ENCODE measurements around the gene ASIC2.

ASIC2 gene

GRCh38 chr17:33197342-33197741, 95.8 kb downstream of the ASIC2 start:
- TF ChIP-seq, protein P1, sequence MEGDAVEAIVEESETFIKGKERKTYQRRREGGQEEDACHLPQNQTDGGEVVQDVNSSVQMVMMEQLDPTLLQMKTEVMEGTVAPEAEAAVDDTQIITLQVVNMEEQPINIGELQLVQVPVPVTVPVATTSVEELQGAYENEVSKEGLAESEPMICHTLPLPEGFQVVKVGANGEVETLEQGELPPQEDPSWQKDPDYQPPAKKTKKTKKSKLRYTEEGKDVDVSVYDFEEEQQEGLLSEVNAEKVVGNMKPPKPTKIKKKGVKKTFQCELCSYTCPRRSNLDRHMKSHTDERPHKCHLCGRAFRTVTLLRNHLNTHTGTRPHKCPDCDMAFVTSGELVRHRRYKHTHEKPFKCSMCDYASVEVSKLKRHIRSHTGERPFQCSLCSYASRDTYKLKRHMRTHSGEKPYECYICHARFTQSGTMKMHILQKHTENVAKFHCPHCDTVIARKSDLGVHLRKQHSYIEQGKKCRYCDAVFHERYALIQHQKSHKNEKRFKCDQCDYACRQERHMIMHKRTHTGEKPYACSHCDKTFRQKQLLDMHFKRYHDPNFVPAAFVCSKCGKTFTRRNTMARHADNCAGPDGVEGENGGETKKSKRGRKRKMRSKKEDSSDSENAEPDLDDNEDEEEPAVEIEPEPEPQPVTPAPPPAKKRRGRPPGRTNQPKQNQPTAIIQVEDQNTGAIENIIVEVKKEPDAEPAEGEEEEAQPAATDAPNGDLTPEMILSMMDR (IDR thresholded peaks at IDR 0.05; ENCODE audit: control insufficient read depth, extremely low read depth, insufficient read depth): no peak
- DNase-seq (ENCODE audit: low read depth): no peak
- H3K4me3 ChIP-seq (ENCODE audit: low read depth, low read length): no peak overlapping the region

GRCh38 chr17:33196883-33197282, 96.2 kb downstream of the ASIC2 start:
- no peak for DNase-seq (ENCODE audit: low read depth)
- TF ChIP-seq, protein P1 (IDR thresholded peaks at IDR 0.05; ENCODE audit: control insufficient read depth, extremely low read depth, insufficient read depth): no peak

GRCh38 chr17:33192951-33193911, 99.9 kb downstream of the ASIC2 start:
- TF ChIP-seq, protein P1 (IDR thresholded peaks at IDR 0.05; ENCODE audit: control insufficient read depth, extremely low read depth, insufficient read depth): no peak
- no peak overlapping the region for H3K4me3 ChIP-seq (ENCODE audit: low read depth, low read length)
- DNase-seq (ENCODE audit: low read depth): no peak

More at GRCh38 chr17:33196883-33197282, 96.2 kb downstream of the ASIC2 start:
- H3K4me3 ChIP-seq (ENCODE audit: low read depth, low read length): no peak overlapping the region

DNA sequence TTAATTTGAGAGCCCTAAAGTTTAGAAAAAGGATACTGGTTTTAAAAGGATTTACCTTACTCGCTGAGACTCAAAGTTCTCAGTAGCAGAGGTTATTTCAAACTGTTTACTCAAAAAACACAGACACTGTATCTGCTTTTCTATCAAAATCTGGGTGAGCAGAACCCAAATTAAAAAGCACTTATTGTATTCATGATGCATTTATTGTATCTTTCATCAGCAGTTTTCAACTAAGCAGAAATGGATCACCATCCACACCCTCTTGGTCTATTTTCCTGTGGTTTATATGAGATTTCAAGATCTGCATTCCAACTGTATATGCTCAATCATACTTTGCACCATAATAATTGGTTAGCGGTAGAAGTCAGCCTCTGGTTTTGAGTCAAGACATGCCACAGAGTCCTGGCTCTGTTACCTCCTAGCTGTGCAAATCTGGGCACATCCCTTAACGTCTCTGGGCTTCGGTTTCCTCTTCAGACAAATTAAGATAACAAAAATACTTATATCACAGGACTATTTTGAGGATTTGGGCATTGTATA, 109.5 kb downstream of the ASIC2 start:
- no peak overlapping the region for H3K4me3 ChIP-seq (ENCODE audit: low read depth, low read length)
- no peak for DNase-seq (ENCODE audit: low read depth)
- TF ChIP-seq, protein P1 (IDR thresholded peaks at IDR 0.05; ENCODE audit: control insufficient read depth, extremely low read depth, insufficient read depth): no peak

GRCh38 chr17:33179151-33179550, 113.9 kb downstream of the ASIC2 start:
- no peak for DNase-seq (ENCODE audit: low read depth)
- TF ChIP-seq, protein P1 (IDR thresholded peaks at IDR 0.05; ENCODE audit: control insufficient read depth, extremely low read depth, insufficient read depth): no peak
- no peak overlapping the region for H3K4me3 ChIP-seq (ENCODE audit: low read depth, low read length)

GRCh38 chr17:33178681-33179080, 114.4 kb downstream of the ASIC2 start:
- no peak for DNase-seq (ENCODE audit: low read depth)
- no peak overlapping the region for H3K4me3 ChIP-seq (ENCODE audit: low read depth, low read length)
- TF ChIP-seq, protein P1 (IDR thresholded peaks at IDR 0.05; ENCODE audit: control insufficient read depth, extremely low read depth, insufficient read depth): no peak

Measured in LNCaP clone FGC (cell line).